ENCODE measurements around the gene TES.

GRCh38 chr7:116269466-116269865, 59.1 kb downstream of the TES start:
- TF ChIP-seq, protein P1, sequence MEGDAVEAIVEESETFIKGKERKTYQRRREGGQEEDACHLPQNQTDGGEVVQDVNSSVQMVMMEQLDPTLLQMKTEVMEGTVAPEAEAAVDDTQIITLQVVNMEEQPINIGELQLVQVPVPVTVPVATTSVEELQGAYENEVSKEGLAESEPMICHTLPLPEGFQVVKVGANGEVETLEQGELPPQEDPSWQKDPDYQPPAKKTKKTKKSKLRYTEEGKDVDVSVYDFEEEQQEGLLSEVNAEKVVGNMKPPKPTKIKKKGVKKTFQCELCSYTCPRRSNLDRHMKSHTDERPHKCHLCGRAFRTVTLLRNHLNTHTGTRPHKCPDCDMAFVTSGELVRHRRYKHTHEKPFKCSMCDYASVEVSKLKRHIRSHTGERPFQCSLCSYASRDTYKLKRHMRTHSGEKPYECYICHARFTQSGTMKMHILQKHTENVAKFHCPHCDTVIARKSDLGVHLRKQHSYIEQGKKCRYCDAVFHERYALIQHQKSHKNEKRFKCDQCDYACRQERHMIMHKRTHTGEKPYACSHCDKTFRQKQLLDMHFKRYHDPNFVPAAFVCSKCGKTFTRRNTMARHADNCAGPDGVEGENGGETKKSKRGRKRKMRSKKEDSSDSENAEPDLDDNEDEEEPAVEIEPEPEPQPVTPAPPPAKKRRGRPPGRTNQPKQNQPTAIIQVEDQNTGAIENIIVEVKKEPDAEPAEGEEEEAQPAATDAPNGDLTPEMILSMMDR (IDR thresholded peaks at IDR 0.05): no peak
- no peak for TF ChIP-seq POLR2A (IDR thresholded peaks at IDR 0.05)

Measured in right lobe of liver (tissue), 4 donors.